Left ventricle myocardium inferior (tissue), 1 donor: Measurements from ENCODE around the gene GLOD4. TPM values are rescaled to one million over a fixed set of nuclear protein-coding genes. Genes with fewer than 3 reads are reported as not detected.
A peak's percentile ranks its signal among the peaks of the same experiment; 100 is the strongest.

Experiments
- DNase-seq: peaks from one replicate; pipeline ENCODE4 v3.0.0-alpha.2; 2020
- H3K27ac ChIP-seq: fragments of 200-600 bp; replicated peaks from 2 replicates; pipeline ENCODE4 v1.8.0; 2021
- H3K27me3 ChIP-seq: fragments of 200-600 bp; 2 replicates; pipeline ENCODE4 v1.8.0; 2021; ENCODE audit warnings: low read depth
- H3K36me3 ChIP-seq: fragments of 200-600 bp; 2 replicates; pipeline ENCODE4 v1.8.0; 2021
- H3K4me1 ChIP-seq: fragments of 200-600 bp; 2 replicates; pipeline ENCODE4 v1.8.0; 2021
- H3K4me3 ChIP-seq: fragments of 200-600 bp; 2 replicates; pipeline ENCODE4 v1.8.0; 2021; ENCODE audit warnings: mild to moderate bottlenecking, moderate library complexity
- H3K9me3 ChIP-seq: fragments of 200-600 bp; replicated peaks from 2 replicates; pipeline ENCODE4 v1.8.0; 2021
- CTCF ChIP-seq: fragments of 200-600 bp; IDR thresholded peaks from 2 replicates; pipeline ENCODE4 v1.8.0; 2021; ENCODE audit warnings: antibody characterized with exemption, mild to moderate bottlenecking, borderline replicate concordance
- intact Hi-C: fragments of 100-400 bp; cut with micrococcal nuclease; formaldehyde crosslinking; loops from one replicate; pipeline ENCODE4 v1.11.0; 2022
- total RNA-seq: library from RNA; stranded (reverse); fragmentation: NEBNext Ultra II Directional; extraction: Animal tissue kit (Norgen Biotek cat#: 25700); gene quantifications from one replicate; pipeline ENCODE4 v1.2.1, GENCODE V29; 2021
- donor health status: DM: no; HTN: yes; CAD: no; lungs with severe emphysema.

GLOD4 gene
- total RNA-seq, 1 donor from 2014 or later, result 26.5 TPM

- Histone ChIP-seq H3K36me3 (peaks cover 88% of the 10 kb centered on the region), H3K4me1 (no peaks in the 10 kb centered on the region), H3K4me3 (no peak overlapping the region), H3K27ac (no peak overlapping the region), H3K9me3 (no peaks in the 10 kb centered on the region), H3K27me3 (no peaks in the 10 kb centered on the region)
- intact Hi-C loops, result no loop called here
- DNase-seq, result no peak
- TF ChIP-seq CTCF, result no peak
Observed at GRCh38 chr17:774313-774584, 7.8 kb downstream of the GLOD4 start.

- H3K9me3 ChIP-seq, result no peaks in the 10 kb centered on the region
- no peak for DNase-seq
- TF ChIP-seq CTCF, result no peak
Observed at GRCh38 chr17:773467-774312, 8.4 kb downstream of the GLOD4 start.

GRCh38 chr17:773016-773415 is 9.1 kb downstream of the GLOD4 start:
- H3K27ac ChIP-seq, result no peak overlapping the region
- TF ChIP-seq CTCF, result no peak
- H3K27me3 ChIP-seq, result no peaks in the 10 kb centered on the region
- no peaks in the 10 kb centered on the region for H3K4me1 ChIP-seq
- no peak overlapping the region for H3K4me3 ChIP-seq
- DNase-seq, result no peak
- no peaks in the 10 kb centered on the region for H3K9me3 ChIP-seq
- intact Hi-C loops, result no loop called here
- H3K36me3 ChIP-seq, result peaks cover 82% of the 10 kb centered on the region

More at GRCh38 chr17:773467-774312, 8.4 kb downstream of the GLOD4 start:
- no peak overlapping the region for H3K27ac ChIP-seq
- no peaks in the 10 kb centered on the region for H3K27me3 ChIP-seq
- intact Hi-C loops, result no loop called here
- no peak overlapping the region for H3K4me3 ChIP-seq
- no peaks in the 10 kb centered on the region for H3K4me1 ChIP-seq
- H3K36me3 ChIP-seq, result peaks cover 88% of the 10 kb centered on the region

GRCh38 chr17:767076-767475 is 15.0 kb downstream of the GLOD4 start:
- Histone ChIP-seq H3K36me3 (peaks cover 84% of the 10 kb centered on the region), H3K27ac (peak overlapping the region; percentile 27)

GRCh38 chr17:760371-760770 is 21.7 kb downstream of the GLOD4 start:
- peak; percentile 49 for DNase-seq
- intact Hi-C loops, result no loop called here
- Histone ChIP-seq H3K4me1 (peaks cover 18% of the 10 kb centered on the region), H3K27ac (peak overlapping the region; percentile 68), H3K36me3 (peaks cover 64% of the 10 kb centered on the region), H3K4me3 (no peak overlapping the region), H3K9me3 (no peaks in the 10 kb centered on the region), H3K27me3 (no peaks in the 10 kb centered on the region)
- no peak for TF ChIP-seq CTCF

More at GRCh38 chr17:767076-767475, 15.0 kb downstream of the GLOD4 start:
- intact Hi-C loops, result no loop called here
- Histone ChIP-seq H3K4me3 (no peak overlapping the region), H3K27me3 (no peaks in the 10 kb centered on the region), H3K9me3 (no peaks in the 10 kb centered on the region), H3K4me1 (no peaks in the 10 kb centered on the region)
- no peak for DNase-seq
- no peak for TF ChIP-seq CTCF
